Islet of Langerhans (tissue), 1 donor: ENCODE measurements around the gene GPR157.
"Not testable (repeated sequence)": the region's sequence is repeated elsewhere in the genome, so short reads cannot be mapped to it uniquely, and the experiment has no call there.

Experiments used
- FAIRE-seq: peaks from one replicate; lab custom pipeline; 2011; peaks lifted over from hg19 to GRCh38; lab: Jason Lieb, UNC

Gene GPR157

DNA sequence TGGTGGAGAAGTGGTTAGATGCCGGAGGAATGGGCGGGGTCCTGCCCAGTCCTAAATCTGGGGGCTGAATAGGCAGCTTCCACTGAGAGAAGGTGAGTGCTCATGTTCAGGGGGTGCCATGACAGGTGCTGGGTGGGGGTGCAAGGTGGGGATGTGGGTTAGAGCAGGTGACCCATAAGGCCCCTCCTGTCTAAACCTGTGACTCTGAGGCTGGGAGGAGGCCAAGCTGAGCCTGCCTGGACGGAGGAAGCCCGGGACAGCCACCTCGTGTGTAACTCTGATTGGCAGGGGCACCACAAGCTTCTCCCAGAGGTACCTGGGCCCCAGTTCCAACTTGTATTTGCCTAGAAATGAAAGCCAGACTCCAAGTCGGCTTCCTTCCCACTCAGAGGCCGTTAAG, 10.7 kb downstream of the GPR157 start:
- no peak for FAIRE-seq

DNA sequence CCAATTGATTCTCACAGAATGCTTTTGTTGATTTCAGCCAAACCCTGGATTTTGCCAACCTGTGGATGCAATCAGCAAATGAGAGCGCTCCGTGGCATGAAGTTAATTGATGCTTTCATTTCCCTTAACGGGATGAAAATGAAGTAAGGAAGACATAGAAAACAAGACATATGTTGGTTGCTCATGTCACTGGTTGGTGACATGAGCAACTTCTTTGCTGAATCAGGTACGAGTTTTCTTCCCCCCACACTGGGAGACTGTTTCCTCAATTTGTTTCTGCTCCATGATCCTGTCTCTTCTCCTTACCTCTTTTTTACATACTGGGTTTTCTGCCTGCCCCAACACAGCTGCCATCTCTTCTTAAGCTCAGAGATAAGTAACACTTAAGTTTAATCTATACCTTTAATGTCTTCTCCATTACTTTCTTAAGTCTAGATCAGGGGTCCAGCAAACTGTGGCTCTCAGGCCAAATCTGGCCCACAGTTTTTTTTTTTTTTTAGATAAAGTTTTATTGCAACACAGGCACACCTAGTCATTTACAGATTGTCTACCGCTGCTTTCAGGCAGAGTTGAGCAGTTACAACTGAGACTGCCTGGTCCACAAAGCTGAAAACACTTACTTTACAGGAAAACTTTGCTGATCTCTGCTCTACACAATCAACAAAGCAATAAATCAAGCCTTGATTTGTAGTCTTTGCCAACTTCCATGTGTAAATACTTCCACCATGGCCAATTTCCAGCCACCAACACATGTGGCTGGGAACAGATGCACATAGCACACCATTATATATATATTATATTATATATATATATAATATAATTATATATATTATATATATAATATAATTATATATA, 13.3 kb downstream of the GPR157 start:
- no peak for FAIRE-seq

DNA sequence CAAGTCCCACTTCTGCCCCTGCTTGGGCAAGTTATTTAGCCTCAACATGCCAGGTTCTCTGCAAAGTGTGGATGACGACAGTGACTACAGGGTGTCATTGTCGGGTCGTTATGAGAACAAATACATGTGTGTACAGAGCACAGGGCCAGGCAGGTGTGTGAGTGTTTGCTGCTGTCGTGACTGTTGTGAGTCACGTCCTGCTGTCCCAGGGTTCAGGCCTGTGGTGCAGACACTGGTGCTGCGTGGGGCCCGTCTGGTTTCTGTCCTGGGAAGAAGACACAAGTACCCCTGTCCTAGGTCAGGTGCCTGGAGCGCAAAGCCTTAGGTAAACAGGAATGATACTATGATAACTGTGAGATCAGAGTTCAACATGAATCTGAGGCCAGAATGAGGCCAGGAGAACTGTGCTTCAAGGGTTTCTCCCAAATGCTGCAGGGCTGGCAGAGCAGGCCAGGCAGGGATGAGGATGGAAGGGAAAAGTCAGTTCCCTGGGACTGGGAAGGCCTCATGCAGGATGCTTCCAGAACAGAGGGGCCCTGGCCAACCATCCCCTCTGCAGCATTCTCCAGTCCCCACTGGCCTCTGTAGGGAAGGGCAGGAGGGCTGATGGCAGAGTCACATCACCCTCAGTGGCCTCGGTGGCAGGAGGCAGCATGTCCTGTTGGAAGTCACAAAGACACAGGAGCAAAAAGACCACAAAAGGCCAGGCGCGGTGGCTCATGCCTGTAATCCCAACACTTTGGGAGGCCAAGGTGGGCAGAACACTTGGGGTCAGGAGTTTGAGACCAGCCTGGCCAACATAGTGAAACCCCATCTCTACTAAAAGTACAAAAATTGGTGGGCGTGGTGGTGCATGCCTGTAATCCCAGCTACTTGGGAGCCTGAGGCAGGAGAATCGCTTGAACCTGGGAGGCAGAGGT, 15.7 kb downstream of the GPR157 start:
- FAIRE-seq: no peak

DNA sequence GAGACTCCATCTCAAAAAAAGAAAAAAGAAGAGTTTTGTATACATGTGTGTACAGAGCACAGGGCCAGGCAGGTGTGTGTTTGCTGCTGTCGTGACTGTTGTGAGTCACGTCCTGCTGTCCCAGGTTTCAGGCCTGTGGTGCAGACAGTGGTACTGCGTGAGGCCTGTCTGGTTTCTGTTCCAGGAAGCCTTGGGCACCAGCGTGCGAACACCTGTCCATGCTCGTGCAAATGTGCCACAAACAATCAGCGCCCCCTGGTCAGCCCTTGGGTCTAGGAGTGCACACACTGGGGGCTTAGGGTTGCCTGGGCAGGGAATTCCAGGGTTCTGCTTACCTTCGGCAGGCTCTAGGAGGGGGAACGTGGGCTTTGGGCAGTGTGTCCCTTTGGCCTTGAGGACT, 16.9 kb downstream of the GPR157 start:
- no peak for FAIRE-seq

DNA sequence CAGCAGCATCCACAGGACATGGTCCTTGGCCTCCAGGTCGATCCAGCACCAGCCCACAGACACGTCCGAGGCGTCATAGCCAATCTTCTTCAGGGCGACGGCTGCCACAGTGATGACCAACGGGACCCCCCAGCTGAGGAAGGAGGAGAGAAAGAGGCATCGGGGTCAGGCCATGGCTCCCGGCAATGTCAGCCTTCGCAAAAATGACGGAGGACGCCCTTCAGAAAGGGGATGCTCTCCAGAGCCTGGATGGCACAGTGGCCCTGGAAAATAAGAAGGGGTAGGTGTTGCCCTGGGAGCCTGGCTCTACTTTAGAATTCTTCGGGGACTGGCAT, 17.6 kb downstream of the GPR157 start:
- FAIRE-seq: no peak

DNA sequence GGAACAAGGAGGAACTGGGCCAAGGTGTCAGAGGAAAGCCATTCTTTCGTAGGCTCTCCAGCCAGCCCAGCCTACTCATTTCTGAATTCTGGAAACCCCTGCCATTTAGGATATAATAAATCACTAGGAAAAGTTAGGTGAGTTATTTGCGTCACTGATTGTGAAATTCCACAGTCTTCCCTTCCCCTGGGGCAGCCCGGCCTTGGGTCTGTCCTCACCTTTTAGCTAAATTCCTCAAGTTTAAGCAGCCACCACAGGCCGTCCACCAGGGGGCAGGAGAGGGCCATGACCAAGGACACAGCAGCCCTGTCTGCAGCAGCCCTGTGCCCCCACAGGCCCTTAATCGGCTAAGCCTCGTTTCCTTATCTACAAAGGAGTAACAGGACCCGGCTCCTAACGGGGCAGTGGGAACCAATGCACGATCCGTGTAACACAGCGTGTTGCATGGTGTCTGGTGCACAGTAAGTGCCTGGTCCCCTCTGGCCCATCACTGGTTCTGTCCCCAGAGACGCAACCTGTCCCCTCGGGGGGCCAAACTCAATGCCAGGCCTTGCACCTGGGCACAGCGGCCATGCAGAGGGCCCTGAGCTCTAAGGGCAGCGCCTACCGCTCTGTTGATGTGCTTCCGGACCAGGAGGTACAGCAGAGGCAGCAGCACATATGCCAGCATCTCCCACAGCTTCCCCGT, 18.1 kb downstream of the GPR157 start:
- no peak for FAIRE-seq

DNA sequence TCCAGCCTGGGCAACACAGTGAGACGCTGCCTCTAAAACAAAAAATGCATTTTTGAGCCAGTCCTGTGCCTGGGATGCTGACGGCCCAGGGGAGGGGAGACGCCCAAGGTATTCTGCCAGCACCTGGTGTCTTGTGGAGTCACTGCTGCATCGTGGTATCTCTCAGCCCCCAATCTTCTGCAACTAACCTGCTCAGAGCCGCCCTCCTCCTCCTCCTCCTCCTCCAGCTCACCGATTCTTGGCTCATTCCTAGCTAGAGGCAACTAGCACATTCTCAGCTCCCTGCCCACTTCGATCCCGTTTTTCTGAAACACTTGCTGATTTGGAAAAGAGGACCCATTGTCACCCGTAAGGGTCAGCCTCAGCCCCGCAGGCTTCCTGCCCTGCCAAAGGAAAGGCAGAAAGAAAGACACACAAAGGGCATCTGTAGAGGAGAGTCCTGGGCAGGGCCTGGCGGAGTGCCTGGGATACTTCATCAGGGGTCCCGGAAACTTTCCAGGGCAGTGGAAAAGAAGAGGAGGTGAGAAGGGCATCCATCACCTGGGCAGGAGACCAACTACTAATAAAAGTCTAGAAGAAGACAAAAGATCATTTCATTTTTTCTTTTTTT, 20.7 kb downstream of the GPR157 start:
- no peak for FAIRE-seq

DNA sequence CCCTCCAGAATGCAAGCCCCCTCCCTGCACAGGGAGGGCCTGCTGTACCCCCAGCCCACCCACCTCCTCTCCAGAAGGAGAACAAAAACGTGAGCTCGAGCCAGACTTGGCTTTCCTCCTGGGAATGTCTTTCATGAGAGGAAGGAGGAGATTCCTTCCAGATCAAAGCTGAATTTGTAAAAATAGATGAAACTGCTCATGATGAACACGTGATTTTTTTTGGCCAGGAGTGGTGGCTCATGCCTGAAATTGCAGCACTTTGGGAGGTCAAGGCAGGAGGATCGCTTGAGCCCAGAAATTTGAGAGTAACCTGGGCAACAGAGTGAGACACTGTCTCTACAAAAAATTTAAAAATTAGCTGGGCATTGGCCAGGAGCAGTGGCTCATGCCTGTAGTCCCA, 21.8 kb downstream of the GPR157 start:
- no peak for FAIRE-seq

DNA sequence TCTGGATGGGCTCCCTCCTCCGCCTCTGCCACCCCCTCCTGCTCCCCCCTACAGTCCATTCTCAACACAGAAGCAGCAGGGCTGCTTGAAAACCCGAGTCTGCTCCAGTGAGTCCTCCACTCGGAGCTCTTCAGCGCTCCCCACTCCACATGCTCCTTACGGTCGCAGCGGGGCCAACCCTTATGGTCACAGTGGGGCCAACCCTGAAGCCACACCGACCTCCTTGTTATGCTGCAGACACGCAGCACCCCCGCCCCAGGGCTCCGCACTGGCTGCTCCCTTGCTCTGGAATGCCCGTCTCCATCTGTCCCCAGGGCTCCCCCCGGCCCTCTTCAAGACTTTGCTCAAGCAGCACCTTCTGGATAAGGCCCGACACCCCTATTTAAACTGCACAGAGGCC, 22.6 kb downstream of the GPR157 start:
- no peak for FAIRE-seq

DNA sequence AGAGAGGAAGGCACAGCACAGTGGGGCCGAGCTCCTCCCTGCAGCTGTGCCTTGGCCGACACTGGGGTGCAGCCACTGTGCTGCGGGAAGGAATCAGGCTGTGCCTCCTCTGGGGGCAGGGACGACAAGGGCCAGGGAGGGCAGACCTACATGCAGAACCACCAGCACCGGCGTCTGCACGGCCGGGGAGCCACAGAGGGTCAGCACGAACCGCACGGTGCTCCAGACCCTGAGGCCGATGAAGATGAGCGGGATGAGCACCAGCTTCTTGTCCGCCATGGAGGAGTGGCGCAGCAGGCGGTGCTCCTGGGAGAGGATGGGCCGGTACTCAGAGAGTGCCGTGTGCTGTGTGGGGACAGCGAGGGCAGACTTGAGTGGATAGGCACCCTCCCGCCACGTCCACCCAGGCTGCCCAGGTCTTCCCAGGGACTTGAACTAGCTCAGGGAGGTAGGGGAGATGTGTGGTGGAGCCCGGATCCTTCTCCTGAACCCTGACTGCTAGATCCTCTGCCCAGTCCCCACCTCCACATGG, 23.5 kb downstream of the GPR157 start:
- no peak for FAIRE-seq

DNA sequence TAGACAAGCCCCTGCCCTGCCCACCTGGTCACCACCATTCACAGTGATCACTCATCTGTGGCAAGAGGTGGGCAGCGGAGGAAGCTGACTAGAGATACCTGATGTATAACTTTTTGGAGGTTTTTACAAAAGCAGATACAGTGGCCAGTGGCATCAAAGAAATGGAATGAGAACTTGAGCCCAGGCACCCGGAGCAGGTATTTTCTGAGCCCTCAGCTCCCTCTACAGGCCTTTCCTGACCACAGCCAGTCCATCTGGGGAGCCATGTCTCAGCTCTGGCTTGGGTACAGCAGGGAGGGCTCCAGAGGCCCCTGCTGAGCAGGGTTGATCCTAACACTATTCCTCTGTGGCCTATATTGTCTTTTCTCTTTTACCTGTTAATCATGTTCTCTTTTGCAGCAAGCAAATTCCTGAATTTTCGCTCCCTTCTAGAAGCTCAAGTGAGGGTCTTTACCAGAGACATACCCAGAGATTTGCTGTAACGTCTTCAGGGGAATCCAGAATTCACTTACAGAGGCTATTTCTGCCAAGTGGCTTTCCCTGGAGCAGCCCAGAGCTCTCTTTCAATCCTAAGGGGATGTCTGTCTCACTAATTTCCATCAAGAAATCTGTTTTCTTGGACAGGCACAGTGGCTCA, 27.3 kb downstream of the GPR157 start:
- no peak for FAIRE-seq

DNA sequence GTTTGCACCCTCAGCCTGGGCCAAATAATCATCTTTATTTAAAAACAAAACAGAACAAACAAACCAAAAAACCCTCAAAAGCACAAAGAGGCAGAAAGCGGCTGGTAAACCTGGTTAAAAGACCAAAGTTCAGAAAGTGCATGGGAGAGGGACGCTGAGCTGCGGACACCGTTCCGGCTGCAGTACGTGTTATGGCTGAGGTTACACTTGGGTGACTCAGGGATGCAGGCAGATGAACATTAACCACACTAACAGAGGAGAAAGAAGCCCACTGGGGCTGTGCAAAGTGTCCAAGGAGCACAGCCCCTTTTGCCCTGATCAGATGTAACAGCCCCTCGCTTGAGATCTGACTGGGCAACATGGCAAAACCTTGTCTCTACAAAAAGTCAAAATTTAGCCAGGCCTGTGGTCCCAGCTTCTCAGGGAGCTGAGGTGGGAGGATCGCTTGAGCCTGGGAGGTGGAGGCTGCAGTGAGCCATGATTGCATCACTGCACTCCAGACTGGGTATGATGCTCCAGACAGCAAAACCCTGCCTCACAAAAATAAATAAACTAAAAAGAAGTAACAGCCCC, 28.3 kb downstream of the GPR157 start:
- FAIRE-seq: no peak

DNA sequence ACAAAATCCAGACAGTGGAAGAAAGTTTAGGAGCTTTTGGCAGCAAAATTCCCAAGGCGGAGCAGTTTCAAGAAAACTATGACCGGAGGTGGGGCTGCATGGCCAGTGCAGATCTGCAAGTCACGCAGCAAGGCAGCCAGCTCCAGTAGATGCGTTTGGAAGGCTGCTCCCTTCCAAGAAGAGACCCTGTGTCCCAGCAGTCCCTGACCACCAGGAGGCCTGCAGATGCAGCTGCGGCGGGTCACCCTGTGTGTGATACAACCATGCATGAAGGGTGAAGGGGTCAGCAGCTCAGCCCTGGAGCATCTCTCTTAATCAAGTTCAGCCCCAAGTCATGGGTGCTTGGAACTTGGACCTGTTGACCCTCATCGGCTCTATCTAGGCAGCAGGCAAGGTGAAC, 29.3 kb downstream of the GPR157 start:
- no peak for FAIRE-seq

DNA sequence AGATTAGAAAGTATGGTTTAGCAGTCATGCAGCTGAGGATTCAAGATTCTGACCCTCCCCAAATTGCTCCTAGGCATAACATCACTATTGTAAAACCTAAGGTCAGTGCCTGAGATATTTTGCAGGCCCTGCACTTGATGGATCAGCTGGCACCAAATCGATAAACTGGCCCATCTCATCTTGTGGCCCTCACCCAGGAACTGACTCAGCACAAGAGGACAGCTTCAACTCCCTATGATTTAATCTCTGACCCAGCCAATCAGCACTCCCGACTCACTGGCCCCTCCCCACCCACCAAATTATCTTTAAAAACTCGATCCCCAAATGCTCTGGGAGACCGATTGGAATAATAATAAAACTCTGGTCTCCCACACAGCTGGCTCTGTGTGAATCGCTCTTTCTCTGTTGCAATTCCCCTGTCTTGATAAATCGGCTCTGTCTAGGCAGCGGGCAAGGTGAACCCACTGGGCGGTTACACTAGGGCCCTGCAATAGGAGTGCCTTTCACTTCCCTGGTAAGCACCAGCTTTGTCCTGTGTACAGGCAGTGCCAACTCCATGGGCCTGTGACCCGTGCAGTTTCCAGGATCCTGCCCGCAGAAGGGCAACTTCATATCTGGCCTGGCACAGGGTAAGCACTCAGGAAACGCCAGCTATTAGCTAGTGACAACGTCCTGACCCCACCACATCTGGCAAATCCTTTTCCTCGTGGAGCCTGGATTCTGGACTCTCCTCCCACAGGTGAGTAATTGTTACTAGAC, 30.8 kb downstream of the GPR157 start:
- FAIRE-seq: no peak

DNA sequence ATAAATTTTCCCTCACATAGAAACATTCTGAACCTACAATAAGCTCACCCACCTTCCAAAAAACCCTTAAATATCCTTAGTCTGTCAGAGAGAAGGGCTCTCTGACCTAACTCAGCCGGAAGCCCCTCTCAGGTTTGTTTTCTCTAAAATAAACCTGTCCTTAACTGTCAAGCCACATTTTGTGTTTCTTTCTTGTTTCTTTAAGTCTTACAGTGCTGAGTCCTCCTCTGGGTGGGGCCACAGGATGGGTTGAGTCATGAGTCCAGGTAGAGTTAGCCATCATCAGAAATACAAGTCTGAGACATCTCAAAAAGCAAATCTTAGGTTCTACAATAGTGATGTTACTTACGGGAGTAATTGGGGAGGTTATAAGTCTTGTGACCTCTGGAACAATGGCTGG, 33.1 kb downstream of the GPR157 start:
- FAIRE-seq: no peak

DNA sequence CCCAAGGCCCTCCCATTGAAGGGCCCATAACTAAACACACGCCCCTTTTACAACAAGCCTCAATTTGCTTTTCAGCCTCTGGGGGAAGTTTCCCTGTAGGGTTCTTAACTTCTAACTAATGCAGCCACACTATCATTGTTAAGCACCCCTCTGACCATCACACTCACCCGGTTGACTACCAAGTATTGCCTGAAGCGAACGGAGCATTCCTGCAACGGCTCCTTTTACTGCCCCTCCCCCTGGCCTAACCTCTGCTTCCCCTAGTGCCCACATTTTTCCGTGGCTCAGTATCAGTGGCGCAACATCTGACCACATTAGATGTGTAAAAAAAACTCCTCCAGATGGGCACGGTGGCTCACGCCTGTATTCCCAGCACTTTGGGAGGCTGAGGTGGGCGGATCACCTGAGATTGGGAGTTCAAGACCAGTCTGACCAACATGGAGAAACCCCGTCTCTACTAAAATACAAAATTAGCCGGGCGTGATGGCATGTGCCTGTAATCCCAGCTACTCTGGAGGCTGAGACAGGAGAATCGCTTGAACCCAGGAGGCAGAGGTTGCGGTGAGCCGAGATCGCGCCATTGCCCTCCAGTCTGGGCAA, 34.8 kb downstream of the GPR157 start:
- not testable (repeated sequence) for FAIRE-seq

DNA sequence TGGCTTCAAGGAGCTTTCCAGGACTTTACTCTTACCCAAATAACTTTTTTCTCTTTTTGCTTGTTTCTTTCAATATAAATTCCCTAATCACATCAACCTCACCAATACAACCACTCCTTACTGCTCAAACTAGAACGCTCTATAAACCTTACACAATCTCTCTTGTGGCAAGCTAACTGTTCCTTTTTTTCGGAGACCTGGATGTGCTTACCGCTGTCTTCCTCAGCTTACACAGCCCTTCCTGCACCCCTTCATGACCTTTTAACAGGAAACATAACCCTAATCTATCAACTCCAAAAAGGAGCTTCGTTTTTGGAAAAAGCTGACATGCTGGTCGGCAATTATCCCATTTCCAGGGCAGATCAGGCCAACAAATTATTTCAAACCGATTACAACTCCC, 35.3 kb downstream of the GPR157 start:
- no peak for FAIRE-seq

DNA sequence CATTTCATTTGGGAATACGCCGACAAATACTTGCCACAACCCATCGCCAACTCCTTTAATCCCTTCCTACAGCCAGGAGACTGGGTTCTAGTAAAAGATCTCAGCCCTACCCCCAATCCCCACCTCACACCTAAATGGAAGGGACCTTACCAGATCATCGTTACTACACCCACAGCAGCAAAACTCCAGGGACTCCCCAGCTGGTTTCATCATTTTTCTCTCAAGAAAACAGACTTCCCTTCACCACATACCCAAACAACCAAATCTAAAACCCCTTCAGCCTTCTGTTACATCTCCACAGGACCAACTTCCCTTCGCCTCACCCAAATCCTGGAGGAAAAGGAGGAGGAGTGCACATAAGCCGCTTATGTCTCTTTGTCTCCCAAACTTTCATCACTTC, 35.8 kb downstream of the GPR157 start:
- FAIRE-seq: no peak

DNA sequence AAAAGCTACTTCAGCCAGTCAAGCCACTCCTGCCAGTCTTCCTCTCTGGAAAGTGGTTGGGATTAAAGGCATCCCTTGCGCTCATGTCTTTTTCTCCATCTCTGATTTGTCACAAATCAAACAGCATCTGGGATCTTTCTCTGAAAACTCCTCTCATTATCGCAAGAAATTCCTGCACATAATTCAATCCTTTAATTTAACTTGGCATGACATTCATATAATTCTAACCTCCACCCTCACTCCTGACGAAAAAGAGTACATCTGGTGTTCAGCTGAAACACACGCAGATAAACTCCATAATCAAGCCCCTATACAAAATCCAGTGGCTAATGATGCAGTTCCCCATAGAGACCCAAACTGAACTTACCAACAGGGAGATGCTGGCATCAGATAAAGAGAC, 40.1 kb downstream of the GPR157 start:
- no peak for FAIRE-seq

DNA sequence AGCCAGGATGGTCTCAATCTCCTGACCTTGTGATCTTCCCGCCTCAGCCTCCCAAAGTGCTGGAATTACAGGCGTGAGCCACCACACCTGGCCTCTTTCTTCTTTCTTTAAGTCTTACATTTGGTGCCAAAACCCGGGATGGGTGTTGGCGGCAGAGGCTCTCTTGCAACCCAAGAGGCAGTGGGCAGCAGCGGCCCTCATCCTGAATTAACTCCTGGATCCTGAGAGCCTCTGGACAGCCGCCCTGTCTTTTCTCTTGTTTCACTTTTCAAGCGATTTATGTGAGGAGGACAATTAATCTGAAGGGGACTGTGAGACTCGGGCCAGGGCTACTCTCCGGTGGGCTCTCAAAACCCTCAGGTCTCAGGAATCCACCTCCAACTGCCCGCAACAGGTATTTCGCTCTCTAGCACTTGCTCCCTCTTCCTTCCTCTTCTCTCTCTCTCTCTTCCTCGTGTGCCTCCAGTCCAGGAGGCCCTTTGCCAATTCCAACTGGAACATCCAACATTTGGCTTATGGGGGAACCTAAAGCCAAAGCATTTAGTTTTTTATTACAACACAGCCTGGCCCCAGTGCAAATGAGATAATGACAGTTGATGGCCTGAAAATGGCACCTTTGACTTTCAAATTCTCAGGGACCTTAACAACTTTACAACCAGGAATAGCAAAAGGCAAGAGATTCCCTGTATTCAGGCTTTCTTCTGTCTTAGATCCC, 41.3 kb downstream of the GPR157 start:
- no peak for FAIRE-seq
